Ovary (tissue), 9 donors: ENCODE results near the gene ASXL3. TPM values are rescaled to one million over a fixed set of nuclear protein-coding genes. Genes with fewer than 3 reads are reported as not detected.

ENCODE experiments used
- DNase-seq, 5 donors: peaks; one replicate each; pipeline ENCODE4 v3.0.0-alpha.2; 2019 to 2020
- H3K27ac ChIP-seq, 2 donors: fragments of 200-600 bp; one replicate each; pipeline versions ENCODE4 v1.5.1 to v1.8.0; 2019 to 2022
- H3K27me3 ChIP-seq: fragments of 200-600 bp; one replicate; pipeline ENCODE4 v1.8.0; 2022
- H3K36me3 ChIP-seq: fragments of 200-600 bp; sonication (generic); one replicate; pipeline ENCODE4 v1.5.1; 2019
- H3K4me1 ChIP-seq: one replicate; pipeline ENCODE4 v1.8.1; 2013; ENCODE audit warnings: mild to moderate bottlenecking, moderate library complexity; ENCODE audit not compliant: insufficient read depth
- H3K4me3 ChIP-seq: fragments of 200-600 bp; sonication (generic); one replicate; pipeline ENCODE4 v1.5.1; 2017
- H3K9me3 ChIP-seq, 2 donors: fragments of 200-600 bp in 1 of 2; sonication (generic) in 1 of 2; one replicate each; pipeline versions ENCODE4 v1.5.1 to v1.8.1; 2013 to 2019; ENCODE audit warnings: mild to moderate bottlenecking in 1 of 2, moderate library complexity in 1 of 2
- EP300 ChIP-seq: sonication (generic); formaldehyde crosslinking; IDR thresholded peaks from one replicate; pipeline ENCODE4 v1.6.1; 2017; ENCODE audit warnings: antibody characterized with exemption
- POLR2A ChIP-seq: fragments of 450-650 bp; IDR thresholded peaks from one replicate; pipeline ENCODE4 v1.6.1; 2017; ENCODE audit warnings: antibody characterized with exemption, mild to moderate bottlenecking, moderate library complexity
- WGBS, 3 donors: extraction: QIAGEN DNeasy Blood & Tissue Kit in 1 of 3; methylation state at CpG; one replicate each; pipeline versions ENCODE4 v1.1.5 to v1.1.7; 2013 to 2017; 5-methylcytosine and 5-hydroxymethylcytosine counted together
- intact Hi-C, 4 donors: fragments of 100-400 bp; cut with DNase I; formaldehyde crosslinking; loops; one replicate each; pipeline versions ENCODE4 v1.11.0 to v1.15.1; 2022 to 2023
- polyA plus RNA-seq, 2 donors: library from polyadenylated mRNA; stranded (reverse); fragments of 200-250 nt in 1 of 2; fragments of 350-450 nt in 1 of 2; fragmentation: Illumina TruSeq in 1 of 2; extraction: RNeasy Lipid Tissue Mini Kit (QIAGEN cat#74804) in 1 of 2; gene quantifications; one replicate each; pipeline ENCODE4 v1.2.3, GENCODE V29; 2013 to 2014
- total RNA-seq, 7 donors: library from RNA; depleted of rRNA in 2 of 7; stranded (reverse); fragments of >200 nt in 2 of 7; fragmentation: NEBNext Ultra II Directional in 3 of 7; extraction: Animal tissue kit (Norgen Biotek cat#: 25700) in 3 of 7; gene quantifications; one replicate each; pipeline versions ENCODE4 v1.1.0 to v1.2.4, GENCODE V29; 2016 to 2023
- TF ChIP-seq, protein P1 (sequence below), 3 donors: fragments of 450-650 bp in 2 of 3; fragments of 200-600 bp in 1 of 3; IDR thresholded peaks; one replicate each; pipeline versions ENCODE4 v1.5.1 to v1.8.0; 2016 to 2022; ENCODE audit warnings: antibody characterized with exemption in 3 of 3, mild to moderate bottlenecking in 1 of 3
- donor health status: DM: no; HTN: no; CAD: no; lungs with moderate emphysema.
- donor health status: DM: no; HTN: no; CAD: no.
- donor health status: Bipolar disorder and iron deficiency.
- donor health status: DM: yes; HTN: yes; CAD: no.
- donor health status: DM: no; HTN: no; CAD: no.
- donor health status: DM: yes; HTN: yes; CAD: no.

ASXL3 gene
- total and polyA plus RNA-seq, 9 donors = 1.8 to 23.2 (median 18.4) TPM

DNA sequence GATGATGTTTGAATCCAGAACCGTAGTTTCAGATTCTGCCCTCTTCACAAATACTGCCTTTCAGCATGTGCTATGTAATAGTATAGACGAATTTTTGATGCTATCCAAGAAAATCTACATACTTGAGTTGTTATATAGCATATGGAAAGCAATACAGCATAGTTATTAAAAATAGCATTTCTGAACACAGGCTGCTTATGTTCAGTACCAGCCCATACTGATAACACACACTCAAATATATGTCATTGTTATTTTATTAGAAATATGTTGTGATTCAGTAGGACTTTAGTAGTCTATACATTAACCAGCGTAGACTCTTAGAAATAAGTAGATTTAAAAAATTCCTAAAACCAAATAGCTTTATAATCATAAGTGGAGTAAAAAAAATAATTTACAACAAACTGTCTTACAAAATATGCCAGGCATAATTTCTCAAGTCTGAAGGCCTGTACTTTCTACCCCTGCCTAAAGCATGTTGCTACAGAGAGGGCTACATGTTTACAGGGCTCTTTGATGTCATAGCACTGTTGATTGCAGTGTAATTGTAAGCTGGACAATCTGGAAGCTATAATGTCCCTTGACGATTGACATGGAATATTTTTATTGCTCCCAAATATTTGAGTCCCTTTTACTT is 86.3 kb downstream of the ASXL3 start:
- TF ChIP-seq EP300 (no peak), POLR2A (no peak)
- no peaks in the 10 kb centered on the region for H3K4me1 ChIP-seq
- no peak overlapping the region for H3K4me3 ChIP-seq
- no peaks in the 10 kb centered on the region for H3K9me3 ChIP-seq
- no peak overlapping the region for H3K27ac ChIP-seq
- 80 to 87% (median 83%) methylated on average over 4 of the region's 4 CpGs for WGBS, 3 donors
- intact Hi-C loops = no loop called here
- no peaks in the 10 kb centered on the region for H3K27me3 ChIP-seq
- H3K36me3 ChIP-seq = no peaks in the 10 kb centered on the region
- no peak for DNase-seq

DNA sequence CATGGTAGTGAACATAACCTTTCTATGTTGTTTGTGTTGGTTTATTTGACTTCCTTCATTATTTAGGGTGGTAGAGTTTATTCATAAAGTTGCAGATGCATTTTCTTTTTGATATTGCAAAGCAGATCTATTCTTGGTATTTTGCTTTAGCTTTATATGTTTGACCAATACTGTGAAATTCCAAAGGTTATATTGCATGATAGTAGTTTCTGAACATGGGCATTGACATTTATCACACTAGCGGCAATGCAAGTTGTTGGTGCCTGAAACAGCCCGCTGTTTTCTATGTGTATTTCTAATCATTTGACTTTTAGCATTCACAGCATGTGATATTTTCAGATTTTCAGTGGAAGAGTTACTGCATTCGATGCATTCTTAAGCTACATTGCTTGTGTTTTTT is 87.2 kb downstream of the ASXL3 start:
- no peaks in the 10 kb centered on the region for H3K36me3 ChIP-seq
- no peaks in the 10 kb centered on the region for H3K4me1 ChIP-seq
- 47 to 67% (median 50%) methylated on average over 3 of the region's 3 CpGs for WGBS, 3 donors
- intact Hi-C loops = no loop called here
- TF ChIP-seq, protein P1, sequence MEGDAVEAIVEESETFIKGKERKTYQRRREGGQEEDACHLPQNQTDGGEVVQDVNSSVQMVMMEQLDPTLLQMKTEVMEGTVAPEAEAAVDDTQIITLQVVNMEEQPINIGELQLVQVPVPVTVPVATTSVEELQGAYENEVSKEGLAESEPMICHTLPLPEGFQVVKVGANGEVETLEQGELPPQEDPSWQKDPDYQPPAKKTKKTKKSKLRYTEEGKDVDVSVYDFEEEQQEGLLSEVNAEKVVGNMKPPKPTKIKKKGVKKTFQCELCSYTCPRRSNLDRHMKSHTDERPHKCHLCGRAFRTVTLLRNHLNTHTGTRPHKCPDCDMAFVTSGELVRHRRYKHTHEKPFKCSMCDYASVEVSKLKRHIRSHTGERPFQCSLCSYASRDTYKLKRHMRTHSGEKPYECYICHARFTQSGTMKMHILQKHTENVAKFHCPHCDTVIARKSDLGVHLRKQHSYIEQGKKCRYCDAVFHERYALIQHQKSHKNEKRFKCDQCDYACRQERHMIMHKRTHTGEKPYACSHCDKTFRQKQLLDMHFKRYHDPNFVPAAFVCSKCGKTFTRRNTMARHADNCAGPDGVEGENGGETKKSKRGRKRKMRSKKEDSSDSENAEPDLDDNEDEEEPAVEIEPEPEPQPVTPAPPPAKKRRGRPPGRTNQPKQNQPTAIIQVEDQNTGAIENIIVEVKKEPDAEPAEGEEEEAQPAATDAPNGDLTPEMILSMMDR (IDR thresholded peaks at IDR 0.05) = no peak
- TF ChIP-seq EP300 (no peak), POLR2A (no peak)
- no peak for DNase-seq
- no peak overlapping the region for H3K4me3 ChIP-seq
- H3K27me3 ChIP-seq = no peaks in the 10 kb centered on the region
- no peaks in the 10 kb centered on the region for H3K9me3 ChIP-seq
- H3K27ac ChIP-seq = no peak overlapping the region

DNA sequence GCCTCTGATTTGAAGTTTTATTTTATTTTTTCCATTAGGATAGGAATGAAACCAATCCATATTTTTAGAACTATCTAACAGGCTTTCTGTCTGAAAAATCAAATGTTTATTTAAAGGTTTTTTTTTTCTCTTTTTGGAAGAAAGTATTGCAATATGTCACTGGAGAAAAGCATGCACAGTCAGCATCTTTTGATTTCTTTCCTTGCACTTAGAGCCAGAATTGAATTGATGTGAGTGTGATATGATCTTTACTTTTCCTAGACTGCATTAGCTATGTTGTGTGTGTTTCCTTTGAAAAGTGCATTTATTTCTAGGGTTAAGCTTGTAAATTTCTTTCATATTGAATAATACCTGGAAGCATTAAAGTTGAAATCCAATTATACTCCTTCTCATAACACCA is 87.6 kb downstream of the ASXL3 start:
- intact Hi-C loops = no loop called here
- Histone ChIP-seq H3K27me3 (no peaks in the 10 kb centered on the region), H3K4me1 (no peaks in the 10 kb centered on the region), H3K9me3 (no peaks in the 10 kb centered on the region), H3K4me3 (no peak overlapping the region), H3K27ac (no peak overlapping the region), H3K36me3 (no peaks in the 10 kb centered on the region)
- DNase-seq = no peak
- TF ChIP-seq EP300 (no peak), POLR2A (no peak)
- TF ChIP-seq, protein P1 (IDR thresholded peaks at IDR 0.05) = no peak

DNA sequence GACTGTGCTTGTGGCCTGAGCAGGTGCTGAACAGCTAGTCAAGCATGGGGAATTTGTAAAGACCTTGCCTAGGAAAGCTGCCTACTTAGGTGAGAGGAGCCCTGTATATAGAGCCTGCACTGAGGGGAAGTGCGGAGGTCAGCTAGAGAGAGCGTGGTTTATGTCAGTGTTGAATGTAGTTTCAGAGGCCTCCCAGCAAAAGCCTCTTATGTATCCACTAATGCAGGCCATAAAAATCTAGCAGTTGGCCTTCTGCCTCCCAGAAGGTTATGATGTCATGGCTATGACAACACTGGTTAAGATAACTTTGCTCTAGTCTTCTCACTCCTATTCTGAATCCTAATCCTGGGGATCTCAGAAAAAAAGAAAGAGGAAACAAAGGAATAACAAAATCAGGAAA is 88.9 kb downstream of the ASXL3 start:
- no peak for DNase-seq
- H3K4me3 ChIP-seq = no peak overlapping the region
- intact Hi-C loops = no loop called here
- no peaks in the 10 kb centered on the region for H3K27me3 ChIP-seq
- H3K36me3 ChIP-seq = no peaks in the 10 kb centered on the region
- no peaks in the 10 kb centered on the region for H3K4me1 ChIP-seq
- TF ChIP-seq POLR2A (no peak), EP300 (no peak)
- TF ChIP-seq, protein P1 (IDR thresholded peaks at IDR 0.05) = no peak
- WGBS, 3 donors = 97 to 100% (median 98%) methylated on average over 2 of the region's 2 CpGs
- no peaks in the 10 kb centered on the region for H3K9me3 ChIP-seq
- no peak overlapping the region for H3K27ac ChIP-seq

DNA sequence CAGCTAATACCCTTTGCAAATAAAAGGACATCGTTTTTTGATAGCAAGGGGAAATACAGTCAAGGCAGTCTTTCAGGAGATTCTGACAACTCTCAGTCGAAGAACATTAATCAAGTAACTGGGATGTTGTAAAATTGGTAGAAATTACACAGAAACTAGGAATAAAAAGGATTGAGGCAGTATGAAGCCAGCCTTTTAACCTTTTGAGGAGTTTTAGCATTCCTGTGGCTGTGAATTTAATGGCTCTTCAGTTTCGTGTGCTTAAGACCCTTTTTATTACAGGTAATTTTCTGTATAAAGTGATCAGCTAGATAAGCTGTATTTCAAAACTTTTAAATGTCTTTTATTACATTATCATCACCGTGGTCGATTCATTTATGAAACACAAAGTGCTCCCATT is 91.6 kb downstream of the ASXL3 start:
- no peak overlapping the region for H3K27ac ChIP-seq
- WGBS, 3 donors = 76 to 89% (median 81%) methylated on average over 5 of the region's 5 CpGs
- H3K4me3 ChIP-seq = no peak overlapping the region
- intact Hi-C loops = no loop called here
- TF ChIP-seq EP300 (no peak), POLR2A (no peak)
- TF ChIP-seq, protein P1 (IDR thresholded peaks at IDR 0.05) = no peak
- H3K4me1 ChIP-seq = no peaks in the 10 kb centered on the region
- no peaks in the 10 kb centered on the region for H3K9me3 ChIP-seq
- no peak for DNase-seq
- H3K36me3 ChIP-seq = no peaks in the 10 kb centered on the region
- no peaks in the 10 kb centered on the region for H3K27me3 ChIP-seq
